Activated effector memory CD4-positive, alpha-beta T cell treated with anti-CD3 and anti-CD28 coated beads, Interleukin-2, amount 50 U/mL, for 16 hours (primary cell): ENCODE data around the gene KICS2.
"Not testable (repeated sequence)": the region's sequence is repeated elsewhere in the genome, so short reads cannot be mapped to it uniquely, and the experiment has no call there.

ENCODE experiments used
- DNase-seq: peaks from one replicate; pipeline ENCODE4 v3.0.0-alpha.2; 2020

Gene KICS2

GRCh38 chr12:64212119-64212746 is 9.9 kb downstream of the KICS2 start:
- no peak for DNase-seq

GRCh38 chr12:64207453-64207852 is 14.6 kb downstream of the KICS2 start:
- no peak for DNase-seq

GRCh38 chr12:64205542-64205941 is 16.6 kb downstream of the KICS2 start:
- no peak for DNase-seq

GRCh38 chr12:64203775-64204174 is 18.3 kb downstream of the KICS2 start:
- no peak for DNase-seq

GRCh38 chr12:64203036-64203435 is 19.1 kb downstream of the KICS2 start:
- DNase-seq, result no peak

GRCh38 chr12:64195841-64196240 is 26.3 kb downstream of the KICS2 start:
- not testable (repeated sequence) for DNase-seq

- DNase-seq, result no peak
Measured at GRCh38 chr12:64194333-64195149, 27.6 kb downstream of the KICS2 start.

GRCh38 chr12:64193931-64194330 is 28.2 kb downstream of the KICS2 start:
- DNase-seq, result no peak

GRCh38 chr12:64192644-64193444 is 29.3 kb downstream of the KICS2 start:
- no peak for DNase-seq

- no peak for DNase-seq
Measured at GRCh38 chr12:64190140-64190539, 32.0 kb downstream of the KICS2 start.

- no peak for DNase-seq
Measured at GRCh38 chr12:64189530-64189929, 32.6 kb downstream of the KICS2 start.

GRCh38 chr12:64187794-64188193 is 34.3 kb downstream of the KICS2 start:
- DNase-seq, result no peak

GRCh38 chr12:64187370-64187769 is 34.7 kb downstream of the KICS2 start:
- DNase-seq, result no peak

GRCh38 chr12:64186789-64187188 is 35.3 kb downstream of the KICS2 start:
- DNase-seq, result no peak

- no peak for DNase-seq
Measured at GRCh38 chr12:64184216-64184615, 37.9 kb downstream of the KICS2 start.

GRCh38 chr12:64181430-64182291 is 40.4 kb downstream of the KICS2 start:
- no peak for DNase-seq

- no peak for DNase-seq
Measured at GRCh38 chr12:64180951-64181350, 41.1 kb downstream of the KICS2 start.

GRCh38 chr12:64178122-64178521 is 44.0 kb downstream of the KICS2 start:
- DNase-seq, result no peak

- DNase-seq, result no peak
Measured at GRCh38 chr12:64177001-64177400, 45.1 kb downstream of the KICS2 start.

GRCh38 chr12:64175254-64175945 is 46.7 kb downstream of the KICS2 start:
- DNase-seq, result no peak

- no peak for DNase-seq
Measured at GRCh38 chr12:64173456-64173855, 48.6 kb downstream of the KICS2 start.
